ENCODE results near the gene ROR2.

The ROR2 gene

DNA sequence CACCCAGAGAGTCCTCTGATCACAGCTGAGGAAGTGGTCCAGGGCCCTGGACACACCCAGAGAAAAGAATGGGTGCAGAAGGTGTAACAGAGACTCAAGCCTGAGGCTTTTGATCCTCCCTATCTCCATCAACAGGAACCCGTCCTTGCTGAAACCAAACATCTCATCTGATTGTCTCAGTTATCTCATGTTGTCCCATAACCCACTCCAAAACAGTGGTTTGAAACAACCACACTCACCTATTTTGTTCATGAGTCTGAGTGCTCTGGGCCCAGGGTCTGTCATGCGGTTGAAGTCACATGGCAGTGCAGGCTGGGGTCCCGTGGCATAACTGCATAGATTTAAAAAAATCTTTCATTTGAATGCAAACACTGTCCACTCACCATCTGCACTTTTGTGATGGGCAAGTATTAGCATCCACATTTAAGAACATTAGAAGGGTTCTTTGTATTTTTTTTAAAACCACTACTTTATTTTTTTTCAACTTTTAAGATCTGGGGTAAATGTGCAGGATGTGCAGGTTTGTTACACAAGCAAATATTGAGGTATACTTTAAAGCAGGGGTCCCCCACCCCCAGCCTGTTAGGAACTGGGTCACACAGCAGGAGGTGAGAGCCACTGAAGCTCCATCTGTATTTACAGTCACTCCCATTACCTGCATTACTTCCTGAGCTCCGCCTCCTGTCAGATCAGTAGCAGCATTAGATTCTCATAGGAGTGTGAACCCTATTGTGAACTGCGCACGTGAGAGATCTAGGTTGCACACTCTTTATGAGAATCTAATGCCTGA, 255.8 kb downstream of the ROR2 start:
- TF ChIP-seq, protein P1, sequence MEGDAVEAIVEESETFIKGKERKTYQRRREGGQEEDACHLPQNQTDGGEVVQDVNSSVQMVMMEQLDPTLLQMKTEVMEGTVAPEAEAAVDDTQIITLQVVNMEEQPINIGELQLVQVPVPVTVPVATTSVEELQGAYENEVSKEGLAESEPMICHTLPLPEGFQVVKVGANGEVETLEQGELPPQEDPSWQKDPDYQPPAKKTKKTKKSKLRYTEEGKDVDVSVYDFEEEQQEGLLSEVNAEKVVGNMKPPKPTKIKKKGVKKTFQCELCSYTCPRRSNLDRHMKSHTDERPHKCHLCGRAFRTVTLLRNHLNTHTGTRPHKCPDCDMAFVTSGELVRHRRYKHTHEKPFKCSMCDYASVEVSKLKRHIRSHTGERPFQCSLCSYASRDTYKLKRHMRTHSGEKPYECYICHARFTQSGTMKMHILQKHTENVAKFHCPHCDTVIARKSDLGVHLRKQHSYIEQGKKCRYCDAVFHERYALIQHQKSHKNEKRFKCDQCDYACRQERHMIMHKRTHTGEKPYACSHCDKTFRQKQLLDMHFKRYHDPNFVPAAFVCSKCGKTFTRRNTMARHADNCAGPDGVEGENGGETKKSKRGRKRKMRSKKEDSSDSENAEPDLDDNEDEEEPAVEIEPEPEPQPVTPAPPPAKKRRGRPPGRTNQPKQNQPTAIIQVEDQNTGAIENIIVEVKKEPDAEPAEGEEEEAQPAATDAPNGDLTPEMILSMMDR (IDR thresholded peaks at IDR 0.05; ENCODE audit: low read length, missing control alignments), result no peak
- no peak for DNase-seq (ENCODE audit: low read depth)
- no peak overlapping the region for H3K4me3 ChIP-seq (replicated peaks; ENCODE audit: low read depth, low read length)

DNA sequence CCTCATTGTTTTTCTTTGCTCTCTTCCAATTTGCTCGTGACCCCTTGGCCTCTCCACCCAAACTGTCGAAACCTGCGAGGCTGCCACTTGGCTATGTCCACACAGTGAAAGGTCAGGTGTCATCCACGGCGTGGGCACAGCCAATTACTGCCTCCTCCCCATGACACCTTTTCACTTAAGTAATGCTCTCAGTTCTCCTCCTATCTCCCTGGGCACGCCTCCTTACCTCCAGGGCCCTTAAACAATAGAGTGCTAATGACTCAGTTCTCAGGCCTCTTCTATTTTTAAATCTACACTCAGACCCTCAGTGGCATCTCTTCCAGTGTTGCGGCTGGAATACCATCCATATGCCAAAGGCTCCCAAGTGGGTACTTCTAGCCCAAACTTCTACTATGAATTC, 256.8 kb downstream of the ROR2 start:
- H3K4me3 ChIP-seq (replicated peaks; ENCODE audit: low read depth, low read length), result no peak overlapping the region
- TF ChIP-seq, protein P1 (IDR thresholded peaks at IDR 0.05; ENCODE audit: low read length, missing control alignments), result no peak
- DNase-seq (ENCODE audit: low read depth), result no peak

DNA sequence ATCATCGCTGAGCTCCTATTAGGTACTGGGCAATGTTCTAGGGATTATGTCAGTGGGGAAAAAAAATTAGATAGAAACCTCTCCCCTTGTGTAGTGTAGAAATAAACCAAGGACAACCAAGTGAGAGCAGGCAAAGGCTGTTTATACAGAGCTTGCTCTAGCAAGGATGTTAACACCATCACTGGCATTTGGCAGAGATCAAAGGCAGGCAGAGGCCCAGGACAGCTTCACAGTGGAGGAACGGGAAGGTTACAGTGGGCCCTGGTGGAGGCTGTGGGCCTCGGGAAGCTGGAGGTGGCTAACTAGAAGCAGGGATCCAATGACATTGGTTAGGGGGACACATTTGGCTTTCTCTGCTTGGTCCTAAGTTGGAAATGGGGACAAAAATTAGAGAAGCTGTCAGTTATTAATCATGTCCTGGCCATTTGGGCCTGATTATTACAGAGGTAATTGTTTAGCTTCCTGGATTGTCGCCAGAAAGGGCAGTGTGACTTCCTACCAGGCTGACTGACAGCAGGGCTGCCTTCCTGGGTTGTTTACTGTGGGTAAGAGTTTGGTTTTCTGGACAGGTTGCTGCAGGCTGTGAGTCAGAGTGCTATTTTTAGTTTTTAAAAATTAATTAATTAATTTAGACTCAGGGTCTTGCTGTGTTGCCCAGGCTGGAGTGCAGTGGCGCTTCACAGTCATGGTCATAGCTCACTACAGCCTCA, 259.3 kb downstream of the ROR2 start:
- no peak for DNase-seq (ENCODE audit: low read depth)
- TF ChIP-seq, protein P1 (IDR thresholded peaks at IDR 0.05; ENCODE audit: low read length, missing control alignments), result no peak
- H3K4me3 ChIP-seq (replicated peaks; ENCODE audit: low read depth, low read length), result no peak overlapping the region

DNA sequence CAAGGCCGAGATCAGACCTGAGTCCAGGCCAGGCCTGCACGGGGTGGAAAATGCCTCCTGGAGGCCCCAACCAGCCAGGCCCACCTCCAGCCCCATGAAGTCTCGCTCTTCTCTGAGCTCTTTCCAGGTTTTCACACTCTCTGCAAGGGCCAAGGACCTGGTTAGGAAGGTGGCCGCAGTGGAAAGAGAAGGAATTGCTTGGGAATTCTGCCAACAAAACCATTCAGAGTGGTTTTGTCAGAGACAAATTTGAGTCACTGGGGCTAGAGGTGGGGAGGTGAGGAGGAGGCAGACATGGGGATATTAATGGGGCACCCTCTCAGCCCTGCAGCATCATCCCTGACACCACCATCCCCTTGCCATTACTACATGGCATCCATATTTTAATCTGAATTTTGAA, 261.0 kb downstream of the ROR2 start:
- no peak for DNase-seq (ENCODE audit: low read depth)
- TF ChIP-seq, protein P1 (IDR thresholded peaks at IDR 0.05; ENCODE audit: low read length, missing control alignments), result no peak
- H3K4me3 ChIP-seq (replicated peaks; ENCODE audit: low read depth, low read length), result no peak overlapping the region

DNA sequence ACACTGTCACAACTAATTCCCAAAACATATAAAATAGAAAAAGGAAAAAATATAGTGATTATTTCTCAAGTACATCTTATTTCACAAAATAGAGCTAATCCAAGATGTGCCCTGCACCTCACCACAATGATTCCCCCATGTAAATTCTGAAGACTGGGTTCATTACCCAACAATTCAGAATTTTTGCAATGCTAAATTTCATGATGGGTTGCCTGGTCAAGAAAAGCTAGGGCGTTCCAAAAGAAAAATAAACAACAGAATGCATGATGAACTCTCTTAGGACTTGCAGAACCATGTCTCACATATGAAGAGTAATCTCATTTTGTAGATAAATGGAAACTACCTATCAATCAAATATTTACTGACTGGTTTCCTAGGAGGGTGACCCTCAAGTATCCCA, 266.8 kb downstream of the ROR2 start:
- no peak overlapping the region for H3K4me3 ChIP-seq (replicated peaks; ENCODE audit: low read depth, low read length)
- TF ChIP-seq, protein P1 (IDR thresholded peaks at IDR 0.05; ENCODE audit: low read length, missing control alignments), result no peak
- no peak for DNase-seq (ENCODE audit: low read depth)

DNA sequence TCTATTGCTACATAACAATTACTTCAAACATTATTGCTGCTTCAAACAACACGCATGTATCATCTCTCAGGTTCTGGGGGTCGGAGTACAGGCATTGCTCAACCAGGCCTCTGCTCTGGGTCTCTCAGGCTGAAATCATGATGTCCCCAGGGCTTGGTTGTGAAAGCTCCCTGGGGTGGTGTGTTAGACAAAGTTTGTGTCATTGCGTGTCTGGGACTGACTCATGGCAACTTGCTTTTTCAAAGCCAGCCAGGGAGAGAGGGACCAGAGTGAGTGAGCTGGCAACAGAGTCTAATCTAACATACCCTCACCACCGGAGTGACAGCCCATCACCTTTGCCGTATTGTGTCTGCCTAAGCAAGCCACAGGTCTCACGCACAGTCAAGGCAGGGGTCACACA, 267.2 kb downstream of the ROR2 start:
- DNase-seq (ENCODE audit: low read depth), result peak; percentile 22
- TF ChIP-seq, protein P1 (IDR thresholded peaks at IDR 0.05; ENCODE audit: low read length, missing control alignments), result no peak
- no peak overlapping the region for H3K4me3 ChIP-seq (replicated peaks; ENCODE audit: low read depth, low read length)

Data from fibroblast of pulmonary artery (primary cell).